Peyer's patch (tissue), 4 donors: ENCODE data around the gene MRGPRX1. TPM values are rescaled to one million over a fixed set of nuclear protein-coding genes. Genes with fewer than 3 reads are reported as not detected.

Experiments
- DNase-seq, 3 donors: peaks; one replicate each; pipeline ENCODE4 v3.0.0-alpha.2; 2017 to 2019
- H3K27ac ChIP-seq, 4 donors: fragments of 200-600 bp; sonication (generic); one replicate each; pipeline ENCODE4 v1.5.1; 2016 to 2019
- H3K27me3 ChIP-seq, 2 donors: fragments of 200-600 bp; sonication (generic); one replicate each; pipeline ENCODE4 v1.5.1; 2019
- H3K36me3 ChIP-seq, 3 donors: fragments of 200-600 bp; sonication (generic); one replicate each; pipeline ENCODE4 v1.5.1; 2016 to 2019
- H3K4me1 ChIP-seq, 4 donors: fragments of 200-600 bp; sonication (generic); one replicate each; pipeline ENCODE4 v1.5.1; 2016 to 2019
- H3K4me3 ChIP-seq, 4 donors: fragments of 200-600 bp; sonication (generic); 1 replicate in 3 of 4; 2 replicates in 1 of 4; pipeline ENCODE4 v1.5.1; 2016 to 2019; ENCODE audit warnings: mild to moderate bottlenecking in 1 of 4
- H3K9me3 ChIP-seq, 4 donors: fragments of 200-600 bp; sonication (generic); one replicate each; pipeline ENCODE4 v1.5.1; 2016 to 2019; ENCODE audit warnings: mild to moderate bottlenecking in 1 of 4
- POLR2A ChIP-seq, 2 donors: fragments of 450-650 bp; IDR thresholded peaks; one replicate each; pipeline ENCODE4 v1.5.1; 2017; ENCODE audit warnings: antibody characterized with exemption in 2 of 2, mild to moderate bottlenecking in 2 of 2, moderate library complexity in 2 of 2
- total RNA-seq, 4 donors: library from RNA; depleted of rRNA; stranded (reverse); fragments of >200 nt; gene quantifications; one replicate each; pipeline ENCODE4 v1.1.0, GENCODE V29; 2016
- TF ChIP-seq, protein P1 (sequence below), 6 experiments: fragments of 450-650 bp in 4 of 6; fragments of 200-600 bp in 2 of 6; sonication (generic) in 1 of 6; IDR thresholded peaks; one replicate each; pipeline ENCODE4 v1.5.1; 2017 to 2019; ENCODE audit warnings: antibody characterized with exemption in 6 of 6, mild to moderate bottlenecking in 3 of 6, moderate library complexity in 1 of 6

MRGPRX1 gene
- total RNA-seq, 4 donors from 2014 or later, result not detected

DNA sequence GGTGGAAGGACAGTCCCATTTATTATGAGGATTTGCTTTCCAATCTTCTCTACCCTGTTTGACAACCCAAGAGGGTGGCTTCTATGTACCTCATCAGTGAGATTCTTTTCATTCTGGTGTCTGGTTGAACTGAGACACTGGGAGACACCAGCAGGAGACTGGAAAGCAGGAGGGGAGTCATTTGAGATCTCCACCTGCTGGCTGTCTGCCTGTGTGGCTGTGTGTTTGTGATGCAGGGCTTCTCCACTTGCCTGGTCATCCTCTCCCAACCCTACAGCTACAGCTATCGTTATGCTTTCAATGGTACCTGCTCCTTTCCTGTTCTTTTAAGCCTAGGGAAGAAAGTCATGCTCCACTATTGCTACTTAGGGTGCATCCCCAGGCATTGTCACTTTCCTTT lies 48.6 kb downstream of the MRGPRX1 start:
- H3K36me3 ChIP-seq, result no peaks in the 10 kb centered on the region
- no peak for DNase-seq
- no peak for TF ChIP-seq POLR2A (IDR thresholded peaks at IDR 0.05)
- TF ChIP-seq, protein P1, sequence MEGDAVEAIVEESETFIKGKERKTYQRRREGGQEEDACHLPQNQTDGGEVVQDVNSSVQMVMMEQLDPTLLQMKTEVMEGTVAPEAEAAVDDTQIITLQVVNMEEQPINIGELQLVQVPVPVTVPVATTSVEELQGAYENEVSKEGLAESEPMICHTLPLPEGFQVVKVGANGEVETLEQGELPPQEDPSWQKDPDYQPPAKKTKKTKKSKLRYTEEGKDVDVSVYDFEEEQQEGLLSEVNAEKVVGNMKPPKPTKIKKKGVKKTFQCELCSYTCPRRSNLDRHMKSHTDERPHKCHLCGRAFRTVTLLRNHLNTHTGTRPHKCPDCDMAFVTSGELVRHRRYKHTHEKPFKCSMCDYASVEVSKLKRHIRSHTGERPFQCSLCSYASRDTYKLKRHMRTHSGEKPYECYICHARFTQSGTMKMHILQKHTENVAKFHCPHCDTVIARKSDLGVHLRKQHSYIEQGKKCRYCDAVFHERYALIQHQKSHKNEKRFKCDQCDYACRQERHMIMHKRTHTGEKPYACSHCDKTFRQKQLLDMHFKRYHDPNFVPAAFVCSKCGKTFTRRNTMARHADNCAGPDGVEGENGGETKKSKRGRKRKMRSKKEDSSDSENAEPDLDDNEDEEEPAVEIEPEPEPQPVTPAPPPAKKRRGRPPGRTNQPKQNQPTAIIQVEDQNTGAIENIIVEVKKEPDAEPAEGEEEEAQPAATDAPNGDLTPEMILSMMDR (IDR thresholded peaks at IDR 0.05), result no peak
- no peaks in the 10 kb centered on the region for H3K27me3 ChIP-seq
- H3K9me3 ChIP-seq, result no peaks in the 10 kb centered on the region
- no peaks in the 10 kb centered on the region for H3K4me1 ChIP-seq
- H3K27ac ChIP-seq, result no peak overlapping the region
- H3K4me3 ChIP-seq, result no peak overlapping the region

Other genes with a start within 250 kb of the MRGPRX1 start
- gene TMEM86A, start 240.6 kb downstream of the MRGPRX1 start, total RNA-seq, result 1 to 10 TPM in 2 of 4 donors, under 1 TPM in 1, not detected in 1; 0.53 to 4.4 (median 1.9) TPM
- not detected for gene IGSF22, start 213.2 kb downstream of the MRGPRX1 start, total RNA-seq
- gene PTPN5, start 147.6 kb downstream of the MRGPRX1 start, total RNA-seq, result 1 to 10 TPM in 1 of 4 donors, under 1 TPM in 1, not detected in 2; 0.76 to 1.7 TPM
- not detected for gene MRGPRX2, start 121.3 kb upstream of the MRGPRX1 start, total RNA-seq
- 10 to 100 TPM; 10.7 to 34.6 (median 27.1) TPM for gene ZDHHC13, start 177.8 kb upstream of the MRGPRX1 start, total RNA-seq